Measurements from ENCODE around the gene HSPB6.

Gene HSPB6

DNA sequence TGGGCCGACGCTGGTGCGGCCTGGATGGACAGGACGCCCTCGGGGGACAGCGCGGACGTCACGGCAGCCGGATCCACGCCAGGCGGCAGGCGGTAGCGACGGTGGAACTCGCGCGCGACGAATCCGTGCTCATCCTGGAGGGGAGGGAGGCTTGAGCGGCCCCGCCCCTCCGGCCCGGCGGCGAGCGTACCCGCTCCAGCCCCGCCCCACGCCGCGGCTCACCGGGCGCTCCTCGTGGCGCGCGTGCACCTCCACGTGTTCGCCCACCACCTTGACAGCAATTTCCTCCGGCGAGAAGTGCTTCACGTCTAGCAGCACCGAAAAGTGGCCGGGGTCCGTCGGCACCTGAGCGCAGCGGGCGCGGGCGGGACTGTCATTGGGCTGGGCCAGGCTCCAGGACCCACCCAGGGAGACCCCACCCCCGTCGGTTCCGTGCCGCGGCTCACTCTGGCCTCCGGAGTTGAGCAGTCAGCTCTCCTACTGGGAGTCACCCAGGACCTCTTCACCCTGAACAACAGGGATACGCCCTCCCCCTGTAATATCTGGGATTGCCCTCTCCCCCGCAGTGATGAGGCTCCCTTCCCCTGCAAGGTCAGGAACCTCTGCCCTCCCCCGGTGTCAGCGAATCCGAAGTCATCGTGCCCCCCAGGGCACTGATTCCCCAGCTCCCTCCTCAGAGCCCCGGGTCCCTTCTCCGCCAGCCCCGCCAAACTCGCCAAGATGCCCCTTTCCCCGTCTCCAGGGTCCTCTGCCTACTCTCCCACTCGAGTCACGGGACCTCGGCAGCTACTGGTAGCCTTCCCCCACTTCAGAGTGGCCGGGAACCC, 1.1 kb downstream of the HSPB6 start:
- no peak for DNase-seq (ENCODE audit: low spot score)
- TF ChIP-seq, protein P1, sequence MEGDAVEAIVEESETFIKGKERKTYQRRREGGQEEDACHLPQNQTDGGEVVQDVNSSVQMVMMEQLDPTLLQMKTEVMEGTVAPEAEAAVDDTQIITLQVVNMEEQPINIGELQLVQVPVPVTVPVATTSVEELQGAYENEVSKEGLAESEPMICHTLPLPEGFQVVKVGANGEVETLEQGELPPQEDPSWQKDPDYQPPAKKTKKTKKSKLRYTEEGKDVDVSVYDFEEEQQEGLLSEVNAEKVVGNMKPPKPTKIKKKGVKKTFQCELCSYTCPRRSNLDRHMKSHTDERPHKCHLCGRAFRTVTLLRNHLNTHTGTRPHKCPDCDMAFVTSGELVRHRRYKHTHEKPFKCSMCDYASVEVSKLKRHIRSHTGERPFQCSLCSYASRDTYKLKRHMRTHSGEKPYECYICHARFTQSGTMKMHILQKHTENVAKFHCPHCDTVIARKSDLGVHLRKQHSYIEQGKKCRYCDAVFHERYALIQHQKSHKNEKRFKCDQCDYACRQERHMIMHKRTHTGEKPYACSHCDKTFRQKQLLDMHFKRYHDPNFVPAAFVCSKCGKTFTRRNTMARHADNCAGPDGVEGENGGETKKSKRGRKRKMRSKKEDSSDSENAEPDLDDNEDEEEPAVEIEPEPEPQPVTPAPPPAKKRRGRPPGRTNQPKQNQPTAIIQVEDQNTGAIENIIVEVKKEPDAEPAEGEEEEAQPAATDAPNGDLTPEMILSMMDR (IDR thresholded peaks at IDR 0.05; ENCODE audit: extremely low read depth, insufficient read depth, missing control alignments), result no peak
- in situ Hi-C loops (cut with MboI; ENCODE audit: low pct_unique_long_range_greater_than_20kb, low sequenced_read_pairs, unreplicated experiment), result no loop called here

DNA sequence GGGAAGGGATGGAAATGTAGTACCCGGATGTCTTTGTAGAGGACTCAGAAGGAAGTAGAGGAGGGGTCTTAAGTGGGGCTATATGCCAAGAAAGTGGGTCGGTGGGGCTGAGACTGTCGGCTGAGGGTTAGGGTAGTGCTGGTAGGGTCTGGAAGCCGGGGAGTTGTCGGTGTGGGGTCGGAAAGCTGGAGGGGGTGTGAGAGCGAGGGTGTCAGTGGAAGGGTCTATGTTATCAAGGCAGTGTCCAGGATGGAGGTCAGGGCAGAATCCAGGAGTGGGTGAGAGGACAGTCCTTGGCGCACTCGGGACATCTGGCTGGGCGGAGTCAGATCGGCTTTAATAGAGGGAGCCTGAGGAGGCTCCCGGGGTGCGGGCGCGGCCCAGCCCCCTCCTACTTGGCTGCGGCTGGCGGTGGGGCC, 1.7 kb downstream of the HSPB6 start:
- in situ Hi-C loops (cut with MboI; ENCODE audit: low pct_unique_long_range_greater_than_20kb, low sequenced_read_pairs, unreplicated experiment), result no loop called here
- no peak for DNase-seq (ENCODE audit: low spot score)
- TF ChIP-seq, protein P1 (IDR thresholded peaks at IDR 0.05; ENCODE audit: extremely low read depth, insufficient read depth, missing control alignments), result no peak

DNA sequence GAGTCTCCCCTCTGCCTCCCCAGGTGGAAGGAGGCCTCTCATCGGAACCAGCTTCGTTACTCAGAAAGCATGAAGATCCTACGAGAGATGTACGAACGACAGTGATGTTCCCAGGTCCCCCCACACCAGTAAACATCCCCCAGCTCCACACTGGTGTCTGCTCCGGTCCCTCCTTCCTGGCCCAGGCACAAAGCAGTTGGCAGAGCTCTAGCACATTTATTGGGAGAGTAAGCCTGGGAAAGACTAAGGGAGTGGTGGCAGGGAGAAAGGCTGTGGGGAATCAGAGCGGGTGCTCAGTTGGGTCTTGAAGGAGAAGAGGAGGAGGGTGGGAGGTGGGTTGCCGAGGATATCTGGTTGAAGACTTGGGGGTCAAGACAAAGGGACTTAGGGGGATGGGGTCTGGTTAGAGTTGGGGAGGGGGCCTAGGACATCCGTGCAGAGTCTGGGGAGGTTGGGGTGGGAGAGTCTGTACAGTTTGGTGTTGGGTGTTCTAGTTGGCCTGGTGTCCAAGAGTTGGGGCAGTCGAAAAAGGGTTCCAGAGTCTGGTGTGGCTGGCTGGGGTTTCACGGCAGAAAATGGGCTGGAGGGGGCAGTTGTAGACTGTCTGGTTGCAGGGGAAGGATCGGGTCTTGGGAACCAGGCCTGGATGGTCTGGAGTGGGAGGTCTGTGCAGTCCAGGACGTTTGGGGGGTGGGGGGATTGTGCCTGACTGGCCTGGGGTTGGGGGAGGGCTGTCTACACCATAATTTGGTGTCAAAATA, 2.3 kb downstream of the HSPB6 start:
- no peak for DNase-seq (ENCODE audit: low spot score)
- in situ Hi-C loops (cut with MboI; ENCODE audit: low pct_unique_long_range_greater_than_20kb, low sequenced_read_pairs, unreplicated experiment), result no loop called here
- TF ChIP-seq, protein P1 (IDR thresholded peaks at IDR 0.05; ENCODE audit: extremely low read depth, insufficient read depth, missing control alignments), result no peak

DNA sequence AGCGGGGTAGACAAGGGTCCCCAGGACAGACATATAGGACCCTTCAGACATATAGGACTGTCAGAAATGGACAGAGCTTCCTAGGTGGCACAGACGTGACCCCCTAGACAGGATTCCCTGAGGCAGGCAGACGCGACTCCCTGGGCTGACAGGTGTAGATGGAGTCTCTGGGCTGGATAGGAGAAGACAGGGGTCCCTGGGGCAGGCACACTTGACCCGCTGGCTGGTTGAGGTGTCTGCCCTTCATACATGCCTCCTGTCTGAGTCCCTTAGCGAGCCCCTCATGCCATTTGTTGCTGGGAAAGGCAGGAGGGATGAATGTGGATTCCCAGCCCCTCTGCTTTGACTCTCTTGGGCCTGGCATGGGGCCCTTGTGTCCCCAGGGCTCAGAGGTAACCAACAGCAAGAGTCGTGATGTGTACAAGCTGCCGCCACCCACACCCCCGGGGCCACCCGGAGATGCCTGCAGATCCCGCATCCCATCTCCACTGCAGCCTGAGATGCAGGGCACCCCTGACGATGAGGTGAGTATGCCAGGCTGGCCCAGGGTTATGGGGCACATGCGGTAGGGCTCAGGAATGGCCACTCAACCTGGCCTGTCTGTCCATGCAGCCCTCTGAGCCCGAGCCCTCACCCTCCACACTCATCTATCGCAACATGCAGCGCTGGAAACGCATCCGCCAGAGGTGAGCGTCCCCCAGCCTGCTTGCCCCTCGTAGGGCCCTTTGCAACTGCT, 3.0 kb downstream of the HSPB6 start:
- in situ Hi-C loops (cut with MboI; ENCODE audit: low pct_unique_long_range_greater_than_20kb, low sequenced_read_pairs, unreplicated experiment), result no loop called here
- TF ChIP-seq, protein P1 (IDR thresholded peaks at IDR 0.05; ENCODE audit: extremely low read depth, insufficient read depth, missing control alignments), result no peak
- no peak for DNase-seq (ENCODE audit: low spot score)

DNA sequence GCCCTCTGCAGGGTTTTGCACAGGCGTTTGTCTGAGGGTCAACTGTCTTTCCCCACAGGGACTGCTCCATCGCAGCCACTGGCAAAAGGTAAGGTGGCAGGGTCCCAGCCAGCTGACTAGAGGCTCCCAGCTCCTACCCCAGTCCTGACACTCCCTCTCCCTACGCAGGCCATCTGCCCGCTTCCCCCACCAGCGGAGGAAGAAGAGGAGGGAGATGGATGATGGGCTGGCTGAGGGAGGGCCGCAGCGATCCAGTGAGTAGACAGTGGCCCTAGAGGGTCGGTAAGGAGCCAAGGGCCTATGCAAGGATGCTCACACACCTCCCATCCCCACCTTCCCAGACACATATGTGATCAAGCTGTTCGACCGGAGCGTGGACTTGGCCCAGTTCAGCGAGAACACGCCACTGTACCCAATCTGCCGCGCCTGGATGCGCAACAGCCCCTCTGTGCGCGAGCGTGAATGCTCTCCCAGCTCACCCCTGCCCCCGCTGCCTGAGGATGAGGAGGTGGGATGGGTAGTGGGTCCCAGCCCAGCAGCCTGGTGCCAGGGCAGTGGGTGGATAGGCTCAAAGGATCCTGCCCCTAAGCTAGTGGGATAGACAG, 4.0 kb downstream of the HSPB6 start:
- no peak for DNase-seq (ENCODE audit: low spot score)
- in situ Hi-C loops (cut with MboI; ENCODE audit: low pct_unique_long_range_greater_than_20kb, low sequenced_read_pairs, unreplicated experiment), result no loop called here
- TF ChIP-seq, protein P1 (IDR thresholded peaks at IDR 0.05; ENCODE audit: extremely low read depth, insufficient read depth, missing control alignments), result no peak
